Fibroblast of pulmonary artery (primary cell): ENCODE measurements around the gene NBPF3.

Experiments used
- DNase-seq: peaks from one replicate; pipeline ENCODE4 v3.0.0-alpha.2; 2010; ENCODE audit warnings: low read depth
- H3K4me3 ChIP-seq: replicated peaks from 2 replicates; pipeline ENCODE4 v1.5.1; 2011; ENCODE audit warnings: low read depth, mild to moderate bottlenecking, control low read depth, low read length, moderate library complexity
- CTCF ChIP-seq: IDR thresholded peaks from 2 replicates; pipeline ENCODE4 v1.5.1; 2011; ENCODE audit warnings: mild to moderate bottlenecking, control low read depth, low read length, inconsistent platforms; ENCODE audit errors: missing control alignments

NBPF3 gene

GRCh38 chr1:21494196-21494595, 54.3 kb downstream of the NBPF3 start:
- TF ChIP-seq CTCF = no peak
- no peak for DNase-seq
- H3K4me3 ChIP-seq = no peak overlapping the region

GRCh38 chr1:21495225-21495820, 55.4 kb downstream of the NBPF3 start:
- no peak overlapping the region for H3K4me3 ChIP-seq
- DNase-seq = no peak
- no peak for TF ChIP-seq CTCF

GRCh38 chr1:21496063-21496462, 56.1 kb downstream of the NBPF3 start:
- TF ChIP-seq CTCF = no peak
- no peak for DNase-seq
- H3K4me3 ChIP-seq = no peak overlapping the region

GRCh38 chr1:21496886-21497285, 56.9 kb downstream of the NBPF3 start:
- TF ChIP-seq CTCF = no peak
- DNase-seq = no peak
- no peak overlapping the region for H3K4me3 ChIP-seq

GRCh38 chr1:21497466-21498061, 57.6 kb downstream of the NBPF3 start:
- no peak overlapping the region for H3K4me3 ChIP-seq
- peak; percentile 15 for TF ChIP-seq CTCF
- DNase-seq = no peak

GRCh38 chr1:21499283-21499950, 59.5 kb downstream of the NBPF3 start:
- H3K4me3 ChIP-seq = no peak overlapping the region
- no peak for TF ChIP-seq CTCF
- no peak for DNase-seq
